NK-92 (cell line): ENCODE measurements around the gene INKA1.

Experiments
- DNase-seq: peaks from one replicate; lab custom pipeline; 2025; ENCODE audit not compliant: unreplicated experiment; lab: John Stamatoyannopoulos, UW

The INKA1 gene

GRCh38 chr3:49786357-49787181 lies 16.5 kb upstream of the INKA1 start, which contains the start of gene IP6K1:
Gene IP6K1 (minus strand): TSS chr3:49786542. CDS start chr3:49748040, 38,502 bp downstream.
- peak; percentile 97 for DNase-seq

GRCh38 chr3:49787182-49787464 lies 15.9 kb upstream of the INKA1 start:
- no peak for DNase-seq

GRCh38 chr3:49787536-49787935 lies 15.5 kb upstream of the INKA1 start:
- DNase-seq, result no peak

GRCh38 chr3:49788056-49788455 lies 15.0 kb upstream of the INKA1 start:
- no peak for DNase-seq

GRCh38 chr3:49790626-49791411 lies 12.2 kb upstream of the INKA1 start:
- no peak for DNase-seq

- no peak for DNase-seq
Measured at GRCh38 chr3:49791571-49791970, 11.5 kb upstream of the INKA1 start.

- DNase-seq, result no peak
Measured at GRCh38 chr3:49792371-49793150, 10.5 kb upstream of the INKA1 start.

GRCh38 chr3:49793486-49794085 lies 9.5 kb upstream of the INKA1 start:
- no peak for DNase-seq

GRCh38 chr3:49794431-49794830 lies 8.6 kb upstream of the INKA1 start:
- DNase-seq, result no peak

GRCh38 chr3:49794926-49795905 lies 7.8 kb upstream of the INKA1 start:
- no peak for DNase-seq

- no peak for DNase-seq
Measured at GRCh38 chr3:49799105-49799504, 4.0 kb upstream of the INKA1 start.

GRCh38 chr3:49799761-49800160 lies 3.3 kb upstream of the INKA1 start, which contains the start of gene CDHR4:
Gene CDHR4 (minus strand): TSS chr3:49799873. CDS start chr3:49799812, 61 bp downstream.
- no peak for DNase-seq

GRCh38 chr3:49801160-49801559 lies 1.9 kb upstream of the INKA1 start:
- DNase-seq, result no peak

- DNase-seq, result no peak
Measured at GRCh38 chr3:49803465-49804140, 542 bp downstream of the INKA1 start.

- DNase-seq, result no peak
Measured at GRCh38 chr3:49804141-49805041, 1.3 kb downstream of the INKA1 start.

- DNase-seq, result no peak
Measured at GRCh38 chr3:49805367-49805782, 2.3 kb downstream of the INKA1 start.

- no peak for DNase-seq
Measured at GRCh38 chr3:49805897-49806701, 3.0 kb downstream of the INKA1 start.
